ENCODE results near the gene AMH.
"Not testable (repeated sequence)": the region's sequence is repeated elsewhere in the genome, so short reads cannot be mapped to it uniquely, and the experiment has no call there.

AMH gene

DNA sequence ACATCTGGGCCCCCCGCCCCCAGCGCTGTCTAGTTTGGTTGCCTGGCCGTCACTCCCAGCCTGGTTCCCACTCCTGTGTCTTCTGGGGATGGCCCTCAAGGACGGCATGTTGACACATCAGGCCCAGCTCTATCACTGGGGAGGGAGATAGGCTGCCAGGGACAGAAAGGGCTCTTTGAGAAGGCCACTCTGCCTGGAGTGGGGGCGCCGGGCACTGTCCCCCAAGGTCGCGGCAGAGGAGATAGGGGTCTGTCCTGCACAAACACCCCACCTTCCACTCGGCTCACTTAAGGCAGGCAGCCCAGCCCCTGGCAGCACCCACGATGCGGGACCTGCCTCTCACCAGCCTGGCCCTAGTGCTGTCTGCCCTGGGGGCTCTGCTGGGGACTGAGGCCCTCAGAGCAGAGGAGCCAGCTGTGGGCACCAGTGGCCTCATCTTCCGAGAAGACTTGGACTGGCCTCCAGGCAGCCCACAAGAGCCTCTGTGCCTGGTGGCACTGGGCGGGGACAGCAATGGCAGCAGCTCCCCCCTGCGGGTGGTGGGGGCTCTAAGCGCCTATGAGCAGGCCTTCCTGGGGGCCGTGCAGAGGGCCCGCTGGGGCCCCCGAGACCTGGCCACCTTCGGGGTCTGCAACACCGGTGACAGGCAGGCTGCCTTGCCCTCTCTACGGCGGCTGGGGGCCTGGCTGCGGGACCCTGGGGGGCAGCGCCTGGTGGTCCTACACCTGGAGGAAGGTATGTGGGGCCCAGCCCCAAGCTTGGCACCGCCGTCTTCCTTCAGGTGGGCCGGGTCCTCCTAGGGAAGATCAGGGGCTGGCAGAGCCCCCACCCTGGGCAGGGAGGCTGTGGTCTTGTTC lies at the start of gene AMH:
TSS of gene AMH (plus strand) at position 314 of the 857 bp plus-strand sequence. CDS start at position 324, 10 bp downstream.
- no peak within 1 kb of the TSS for H3K27ac ChIP-seq
- no peak for TF ChIP-seq ZFX (IDR thresholded peaks at IDR 0.05)
- TF ChIP-seq CTCF (conservative IDR thresholded peaks at IDR 0.05): no peak

- TF ChIP-seq ZFX (IDR thresholded peaks at IDR 0.05) (no peak), CTCF (conservative IDR thresholded peaks at IDR 0.05) (no peak)
- no peak overlapping the region for H3K27ac ChIP-seq
Observed at GRCh38 chr19:2199861-2200623, 49.1 kb upstream of the AMH start.

DNA sequence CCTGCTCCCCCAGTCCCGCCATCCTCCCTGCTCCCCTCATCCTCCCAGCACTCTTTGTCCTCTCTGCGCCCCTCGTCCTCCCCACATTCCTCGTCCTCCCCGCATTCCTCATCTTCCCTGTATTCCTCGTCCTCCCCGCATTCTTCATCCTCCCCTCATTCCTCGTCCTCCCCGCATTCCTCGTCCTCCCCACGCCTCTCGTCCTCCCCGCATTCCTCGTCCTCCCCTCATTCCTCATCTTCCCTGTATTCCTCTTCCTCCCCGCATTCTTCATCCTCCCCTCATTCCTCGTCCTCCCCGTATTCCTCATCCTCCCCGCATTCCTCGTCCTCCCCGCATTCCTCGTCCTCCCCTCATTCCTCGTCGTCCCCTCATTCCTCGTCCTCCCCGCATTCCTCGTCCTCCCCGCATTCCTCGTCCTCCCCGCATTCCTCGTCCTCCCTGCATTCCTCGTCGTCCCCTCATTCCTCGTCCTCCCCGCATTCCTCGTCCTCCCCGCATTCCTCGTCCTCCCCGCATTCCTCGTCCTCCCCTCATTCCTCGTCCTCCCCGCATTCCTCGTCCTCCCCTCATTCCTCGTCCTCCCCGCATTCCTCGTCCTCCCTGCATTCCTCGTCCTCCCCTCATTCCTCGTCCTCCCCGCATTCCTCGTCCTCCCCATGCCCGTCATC lies 48.4 kb upstream of the AMH start:
- H3K27ac ChIP-seq: not testable (repeated sequence)

DNA sequence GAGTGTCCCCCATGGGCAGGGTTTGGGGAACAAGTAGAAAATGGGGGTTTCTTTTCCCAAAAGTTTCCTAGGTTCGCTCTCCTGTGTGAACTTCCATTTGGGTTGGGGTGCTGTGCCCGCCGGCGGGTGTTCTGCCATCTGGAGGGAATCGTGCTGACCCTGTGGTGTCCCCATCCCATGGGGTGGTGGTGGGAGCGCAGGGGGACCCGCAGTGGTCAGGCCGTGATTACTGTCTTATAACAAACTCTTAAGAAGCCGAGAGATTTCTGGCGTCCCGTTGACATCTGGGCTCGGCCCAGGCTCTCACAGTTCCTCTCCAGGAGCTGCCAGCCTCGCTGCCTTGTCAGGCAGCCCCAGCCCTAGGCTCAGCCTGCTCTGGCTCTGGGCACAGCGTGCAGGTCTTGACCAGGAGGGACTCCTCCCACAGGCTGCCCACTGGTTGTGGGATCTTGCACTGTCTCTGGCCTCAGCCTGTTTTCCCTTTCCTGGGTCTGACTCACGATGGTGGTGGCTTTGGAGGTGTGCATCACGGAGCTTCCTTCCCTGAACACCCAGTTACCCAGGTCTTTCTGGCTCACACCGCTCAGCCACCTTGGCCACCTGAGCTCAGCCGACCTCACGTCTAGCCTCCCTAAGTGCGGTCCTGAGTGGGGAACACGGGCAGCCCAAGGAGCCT lies 47.5 kb upstream of the AMH start:
- H3K27ac ChIP-seq: no peak overlapping the region
- no peak for TF ChIP-seq CTCF (conservative IDR thresholded peaks at IDR 0.05)
- TF ChIP-seq ZFX (IDR thresholded peaks at IDR 0.05): no peak

GRCh38 chr19:2202366-2202765 lies 46.8 kb upstream of the AMH start:
- no peak overlapping the region for H3K27ac ChIP-seq
- TF ChIP-seq CTCF (conservative IDR thresholded peaks at IDR 0.05): no peak
- no peak for TF ChIP-seq ZFX (IDR thresholded peaks at IDR 0.05)

- TF ChIP-seq ZFX (IDR thresholded peaks at IDR 0.05) (no peak), CTCF (conservative IDR thresholded peaks at IDR 0.05) (no peak)
- H3K27ac ChIP-seq: no peak overlapping the region
Observed at GRCh38 chr19:2207008-2207407, 42.1 kb upstream of the AMH start.
